Small intestine (tissue), 7 donors: ENCODE measurements around the gene PPP2R2B. TPM values are rescaled to one million over a fixed set of nuclear protein-coding genes. Genes with fewer than 3 reads are reported as not detected.
A peak's percentile ranks its signal among the peaks of the same experiment; 100 is the strongest.

ENCODE experiments used
- DNase-seq, 2 donors: peaks; one replicate each; pipeline versions ENCODE4 v3.0.0 to v3.0.0-alpha.2; 2013
- FAIRE-seq: peaks from 2 replicates; lab custom pipeline; 2012; peaks lifted over from hg19 to GRCh38; lab: Jason Lieb, UNC
- H3K27ac ChIP-seq, 3 donors: one replicate each; pipeline ENCODE4 v1.5.1; 2013; ENCODE audit warnings: low read length in 2 of 3, mild to moderate bottlenecking in 2 of 3, control low read depth in 1 of 3, inconsistent platforms in 1 of 3, low read depth in 1 of 3, moderate library complexity in 1 of 3
- H3K27me3 ChIP-seq, 3 donors: one replicate each; pipeline ENCODE4 v1.6.1; 2013; ENCODE audit warnings: low read length in 3 of 3, inconsistent platforms in 1 of 3; ENCODE audit not compliant: control insufficient read depth in 3 of 3, insufficient read depth in 3 of 3
- H3K36me3 ChIP-seq, 3 donors: one replicate each; pipeline ENCODE4 v1.6.1; 2013; ENCODE audit warnings: low read length in 3 of 3, inconsistent platforms in 1 of 3, low read depth in 1 of 3, mild to moderate bottlenecking in 1 of 3, moderate library complexity in 1 of 3; ENCODE audit not compliant: control insufficient read depth in 3 of 3, insufficient read depth in 2 of 3
- H3K4me1 ChIP-seq, 3 donors: one replicate each; pipeline ENCODE4 v1.6.1; 2013; ENCODE audit warnings: low read length in 2 of 3, inconsistent platforms in 1 of 3, low read depth in 1 of 3, mild to moderate bottlenecking in 1 of 3, moderate library complexity in 1 of 3; ENCODE audit not compliant: control insufficient read depth in 3 of 3, insufficient read depth in 2 of 3
- H3K4me3 ChIP-seq, 3 donors: one replicate each; pipeline ENCODE4 v1.5.1; 2013; ENCODE audit warnings: low read length in 3 of 3, control low read depth in 1 of 3, inconsistent platforms in 1 of 3, low read depth in 1 of 3, mild to moderate bottlenecking in 1 of 3, moderate library complexity in 1 of 3
- H3K9me3 ChIP-seq, 2 donors: one replicate each; pipeline ENCODE4 v1.6.1; 2013; ENCODE audit warnings: low read depth in 1 of 2, low read length in 1 of 2; ENCODE audit not compliant: control insufficient read depth in 2 of 2, insufficient read depth in 1 of 2
- WGBS, 3 donors: extraction: QIAGEN DNeasy Blood & Tissue Kit; methylation state at CpG; one replicate each; pipeline ENCODE4 v1.1.7; 2013; 5-methylcytosine and 5-hydroxymethylcytosine counted together
- polyA plus RNA-seq, 4 donors: library from polyadenylated mRNA; stranded (reverse) in 3 of 4; unstranded in 1 of 4; fragments of 200-250 nt in 3 of 4; fragments of 120-200 nt in 1 of 4; gene quantifications; one replicate each; pipeline versions ENCODE4 v1.2.1 to v1.2.3, GENCODE V29; 2013
- donor health status: healthy with polysubstance abuse.
- donor health status: control.
- donor health status: control.
- donor health status: Bipolar disorder and iron deficiency.
- donor health status: healthy.

The PPP2R2B gene
- polyA plus RNA-seq, 4 donors = 0.22 to 3.8 (median 1.6) TPM

DNA sequence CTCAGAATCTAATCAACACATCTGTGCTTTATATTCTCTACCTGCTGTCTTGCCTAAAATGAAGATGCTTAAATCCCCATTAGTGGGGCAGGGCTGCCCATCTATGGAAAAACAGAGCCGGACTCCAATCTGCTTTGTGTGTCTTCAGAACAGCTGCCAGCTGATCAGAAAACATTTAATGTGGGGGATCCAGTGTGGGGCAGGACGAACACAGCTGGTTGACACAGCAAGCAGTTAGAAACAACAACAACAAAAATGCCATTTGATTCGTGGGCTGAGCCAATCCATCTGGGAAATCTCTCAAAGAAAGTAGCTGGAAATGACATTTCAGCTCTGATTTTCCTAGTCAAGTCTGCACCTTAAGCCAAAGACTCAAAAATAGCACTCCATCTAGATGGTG, 99.8 kb downstream of the PPP2R2B start:
- no peak for FAIRE-seq
- H3K27ac ChIP-seq = no peak overlapping the region
- no peak for DNase-seq
- no peak overlapping the region for H3K4me3 ChIP-seq
- WGBS, 3 donors = 42 to 54% (median 42%) methylated on average over 3 of the region's 3 CpGs
- no peaks in the 10 kb centered on the region for H3K36me3 ChIP-seq
- H3K27me3 ChIP-seq = no peaks in the 10 kb centered on the region
- H3K9me3 ChIP-seq = no peaks in the 10 kb centered on the region
- H3K4me1 ChIP-seq = no peaks in the 10 kb centered on the region

DNA sequence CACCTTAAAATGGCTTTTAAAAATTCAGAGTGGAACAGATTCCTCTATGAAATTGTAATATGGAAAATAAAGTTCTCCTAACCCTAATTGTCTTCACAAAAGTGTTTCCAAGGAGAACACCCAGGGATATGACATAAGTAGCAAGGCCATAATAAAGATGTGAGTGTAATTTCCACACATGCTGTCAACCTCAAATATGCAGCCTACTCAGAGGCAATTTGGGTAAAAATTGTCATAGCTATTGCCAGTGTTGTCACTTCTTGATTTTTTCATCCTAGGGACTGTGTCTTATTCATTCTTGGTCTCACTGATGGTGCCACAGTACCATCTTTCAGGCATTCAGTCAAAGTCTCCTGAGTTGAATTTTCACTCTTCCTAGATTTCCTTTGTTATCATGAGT, 100.3 kb downstream of the PPP2R2B start:
- H3K27ac ChIP-seq = no peak overlapping the region
- H3K4me3 ChIP-seq = no peak overlapping the region
- FAIRE-seq = no peak
- no peaks in the 10 kb centered on the region for H3K36me3 ChIP-seq
- no peaks in the 10 kb centered on the region for H3K4me1 ChIP-seq
- H3K27me3 ChIP-seq = no peaks in the 10 kb centered on the region
- DNase-seq = no peak
- H3K9me3 ChIP-seq = no peaks in the 10 kb centered on the region

DNA sequence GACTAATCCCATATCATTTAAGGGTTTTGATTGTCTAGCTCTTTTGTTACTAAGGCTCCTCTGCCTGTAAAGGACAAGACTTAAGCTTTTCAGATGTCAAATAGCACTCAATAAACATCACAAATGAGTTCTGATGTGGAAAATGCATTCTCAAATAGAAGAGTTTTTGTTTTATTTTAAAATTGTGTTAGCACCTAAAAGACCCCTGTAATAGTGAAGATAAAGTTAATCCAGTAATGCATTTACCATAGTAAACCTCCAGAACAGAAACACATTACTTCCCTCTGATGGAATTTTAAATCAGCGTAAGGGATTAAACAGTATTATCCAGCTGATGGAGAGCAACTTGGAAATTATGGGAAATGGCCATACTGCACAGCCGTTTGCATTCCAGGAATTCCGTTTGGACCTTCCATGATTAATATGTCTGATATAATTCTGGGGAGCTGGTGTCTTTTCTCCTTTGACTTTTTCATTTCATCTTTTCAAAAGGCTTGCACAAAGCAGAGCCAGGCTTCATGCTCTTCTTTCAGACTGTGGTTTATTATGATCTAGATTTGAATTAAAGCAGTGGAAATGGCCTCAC, 105.6 kb downstream of the PPP2R2B start:
- H3K27me3 ChIP-seq = no peaks in the 10 kb centered on the region
- FAIRE-seq (no peak), DNase-seq (no peak)
- H3K36me3 ChIP-seq = no peaks in the 10 kb centered on the region
- no peaks in the 10 kb centered on the region for H3K9me3 ChIP-seq
- H3K4me1 ChIP-seq = no peaks in the 10 kb centered on the region
- H3K4me3 ChIP-seq = no peak overlapping the region
- WGBS, 3 donors = 59 to 63% (median 63%) methylated on average over 3 of the region's 3 CpGs
- H3K27ac ChIP-seq = no peak overlapping the region

DNA sequence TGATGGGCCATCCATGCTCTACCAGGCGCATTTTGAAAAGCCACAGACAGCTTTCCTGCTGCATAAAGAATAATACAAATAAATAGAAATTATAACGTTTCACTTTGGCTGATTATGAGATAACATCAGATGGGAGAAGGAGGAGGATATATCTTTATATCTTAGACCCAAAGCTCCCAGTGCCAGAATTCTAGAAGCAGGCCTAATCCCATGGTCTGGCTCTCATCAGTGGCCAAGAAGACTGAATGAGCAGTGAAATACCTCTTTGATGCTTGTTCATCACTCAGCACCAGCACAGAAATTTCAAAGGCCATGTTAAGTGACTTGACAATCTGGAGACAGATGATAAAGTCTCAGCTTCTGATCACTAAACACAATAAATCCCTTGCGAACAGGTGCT, 107.6 kb downstream of the PPP2R2B start:
- Histone ChIP-seq H3K9me3 (no peaks in the 10 kb centered on the region), H3K36me3 (no peaks in the 10 kb centered on the region), H3K4me1 (no peaks in the 10 kb centered on the region), H3K4me3 (no peak overlapping the region), H3K27me3 (no peaks in the 10 kb centered on the region), H3K27ac (no peak overlapping the region)
- 72 to 80% (median 76%) methylated on average over 3 of the region's 3 CpGs for WGBS, 3 donors
- DNase-seq (no peak), FAIRE-seq (no peak)

DNA sequence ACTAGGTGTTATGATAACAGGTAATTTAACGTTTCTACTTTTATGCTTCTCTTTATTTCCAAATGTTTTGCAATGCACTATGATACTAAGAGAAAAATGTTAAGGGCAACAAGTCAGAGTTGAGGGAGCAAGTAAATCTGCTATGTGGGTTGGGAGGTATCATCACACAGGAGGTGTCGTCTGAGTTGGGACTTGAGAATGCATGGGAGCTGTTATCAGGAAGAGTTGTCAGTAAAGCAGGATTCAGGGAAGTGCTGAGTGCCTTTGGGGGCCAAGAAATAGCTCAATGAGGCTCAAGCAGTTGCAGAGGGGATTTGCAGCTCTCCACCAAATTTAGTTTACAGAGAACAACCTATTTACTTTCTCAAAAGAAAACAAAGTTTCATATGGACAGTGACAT, 108.0 kb downstream of the PPP2R2B start:
- FAIRE-seq (no peak), DNase-seq (no peak)
- Histone ChIP-seq H3K27me3 (no peaks in the 10 kb centered on the region), H3K9me3 (no peaks in the 10 kb centered on the region), H3K4me1 (no peaks in the 10 kb centered on the region), H3K36me3 (no peaks in the 10 kb centered on the region), H3K4me3 (no peak overlapping the region), H3K27ac (no peak overlapping the region)
- 66 to 72% (median 70%) methylated on average over 2 of the region's 2 CpGs for WGBS, 3 donors

DNA sequence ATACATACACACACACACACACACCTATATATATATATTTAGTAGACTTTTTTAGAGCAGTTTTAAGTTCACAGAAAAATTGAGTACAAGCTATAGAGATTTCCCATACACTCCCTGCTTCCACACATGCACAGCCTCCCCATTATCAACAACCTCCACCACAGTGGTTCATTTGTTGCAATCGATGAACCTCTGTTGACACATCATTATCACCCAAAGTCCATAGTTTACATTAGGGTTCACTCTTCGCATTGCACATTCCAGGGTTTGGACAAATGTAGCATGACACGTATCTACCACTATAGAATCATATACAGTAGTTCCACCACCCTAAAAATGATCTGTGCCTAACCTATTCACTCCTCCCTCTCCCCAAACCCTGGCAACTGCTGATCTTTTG, 111.0 kb downstream of the PPP2R2B start:
- Histone ChIP-seq H3K4me3 (no peak overlapping the region), H3K36me3 (no peaks in the 10 kb centered on the region), H3K4me1 (no peaks in the 10 kb centered on the region), H3K9me3 (no peaks in the 10 kb centered on the region), H3K27me3 (no peaks in the 10 kb centered on the region), H3K27ac (no peak overlapping the region)
- no peak for FAIRE-seq
- 17 to 53% (median 35%) methylated on average over 3 of the region's 3 CpGs for WGBS, 3 donors
- DNase-seq = peak in 1 of 2 donors; percentile 29

DNA sequence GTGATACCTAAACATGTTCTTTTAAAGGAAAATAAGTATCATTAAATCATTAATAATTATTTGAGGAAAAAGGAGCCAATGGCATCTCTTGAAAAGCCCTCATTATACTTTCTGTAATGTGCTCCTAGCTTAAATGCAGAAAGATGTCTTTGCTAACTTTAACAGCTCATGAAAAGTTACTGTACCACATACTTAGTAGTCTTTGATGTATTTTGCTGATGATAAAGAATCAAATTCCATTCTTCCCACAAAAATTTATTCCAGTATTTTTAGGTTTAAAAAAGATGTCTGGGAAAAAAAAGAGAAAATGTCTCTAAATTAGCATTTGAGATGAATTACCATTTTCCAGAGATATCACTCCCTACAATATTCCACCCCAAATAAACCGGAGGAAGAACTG, 112.5 kb downstream of the PPP2R2B start:
- Histone ChIP-seq H3K4me3 (no peak overlapping the region), H3K36me3 (no peaks in the 10 kb centered on the region), H3K27ac (no peak overlapping the region), H3K27me3 (no peaks in the 10 kb centered on the region), H3K4me1 (no peaks in the 10 kb centered on the region), H3K9me3 (no peaks in the 10 kb centered on the region)
- WGBS, 3 donors = 90 to 97% (median 91%) methylated on average over 1 of the region's 1 CpG
- FAIRE-seq (no peak), DNase-seq (no peak)

DNA sequence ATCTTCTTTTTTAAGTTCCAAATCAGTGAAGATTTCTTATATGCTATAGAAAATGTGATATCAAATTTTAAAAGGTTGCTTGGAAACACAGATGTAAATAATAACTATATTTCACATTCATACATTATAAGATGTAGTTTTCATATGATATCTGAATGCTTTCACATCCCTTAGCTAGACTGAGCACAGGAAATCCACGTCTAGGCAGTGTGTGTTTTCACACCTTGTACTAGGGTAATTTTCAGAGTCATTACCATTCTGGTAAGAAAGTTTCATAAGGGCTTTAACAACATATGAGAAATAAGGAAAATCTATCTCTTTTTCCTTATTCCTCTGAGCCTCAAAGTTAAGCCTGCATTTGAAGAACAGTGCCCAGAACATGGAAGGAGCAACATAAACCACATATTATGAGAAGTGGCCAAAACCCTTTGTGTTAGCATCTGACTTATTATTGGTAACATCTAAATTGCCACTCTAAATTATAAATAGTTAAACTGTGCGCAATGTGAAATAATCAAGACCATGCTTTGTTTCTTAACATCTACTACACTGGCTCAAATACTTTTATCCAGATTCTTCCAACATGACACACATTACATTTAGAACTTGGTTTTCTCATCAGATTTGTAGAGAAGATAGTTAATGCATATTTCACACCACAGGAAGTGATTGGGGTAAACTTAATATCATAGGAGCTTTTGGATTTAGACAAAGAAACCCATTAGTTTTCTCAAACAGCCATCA, 113.3 kb downstream of the PPP2R2B start:
- FAIRE-seq = no peak
- no peak overlapping the region for H3K27ac ChIP-seq
- H3K9me3 ChIP-seq = no peaks in the 10 kb centered on the region
- WGBS, 3 donors = 63 to 64% (median 64%) methylated on average over 2 of the region's 2 CpGs
- no peaks in the 10 kb centered on the region for H3K36me3 ChIP-seq
- H3K4me3 ChIP-seq = no peak overlapping the region
- H3K4me1 ChIP-seq = no peaks in the 10 kb centered on the region
- peak in 1 of 2 donors; percentile 23 for DNase-seq
- no peaks in the 10 kb centered on the region for H3K27me3 ChIP-seq

DNA sequence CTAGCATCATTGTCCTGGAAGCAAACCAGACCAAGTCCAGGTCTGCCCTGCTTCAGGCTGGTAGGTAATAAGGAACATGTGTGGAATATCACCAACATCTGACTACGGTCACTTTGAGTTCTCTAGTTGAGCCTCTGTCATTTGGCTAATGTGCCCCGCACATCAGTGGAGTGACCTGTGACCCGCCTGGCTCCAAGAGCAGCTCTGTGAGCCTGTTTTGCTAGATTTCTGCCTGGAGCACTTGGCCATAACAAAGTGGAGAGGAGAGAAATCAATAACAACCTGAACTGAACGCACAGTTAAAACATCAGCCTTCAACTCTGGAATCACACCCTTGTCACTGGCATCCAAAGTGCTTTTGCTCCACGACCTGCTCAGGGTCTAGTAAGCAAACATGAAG, 115.7 kb downstream of the PPP2R2B start:
- WGBS, 3 donors = 43 to 58% (median 50%) methylated on average over 5 of the region's 5 CpGs

More for the DNA sequence above, 115.7 kb downstream of the PPP2R2B start:
- no peak overlapping the region for H3K4me3 ChIP-seq
- H3K27ac ChIP-seq = no peak overlapping the region
- DNase-seq (no peak), FAIRE-seq (no peak)
- H3K27me3 ChIP-seq = no peaks in the 10 kb centered on the region
- H3K9me3 ChIP-seq = no peaks in the 10 kb centered on the region
- H3K36me3 ChIP-seq = no peaks in the 10 kb centered on the region
- H3K4me1 ChIP-seq = no peaks in the 10 kb centered on the region
